ENCODE results near the gene KRT32.
"Not testable (repeated sequence)": the region's sequence is repeated elsewhere in the genome, so short reads cannot be mapped to it uniquely, and the experiment has no call there.

Gene KRT32

DNA sequence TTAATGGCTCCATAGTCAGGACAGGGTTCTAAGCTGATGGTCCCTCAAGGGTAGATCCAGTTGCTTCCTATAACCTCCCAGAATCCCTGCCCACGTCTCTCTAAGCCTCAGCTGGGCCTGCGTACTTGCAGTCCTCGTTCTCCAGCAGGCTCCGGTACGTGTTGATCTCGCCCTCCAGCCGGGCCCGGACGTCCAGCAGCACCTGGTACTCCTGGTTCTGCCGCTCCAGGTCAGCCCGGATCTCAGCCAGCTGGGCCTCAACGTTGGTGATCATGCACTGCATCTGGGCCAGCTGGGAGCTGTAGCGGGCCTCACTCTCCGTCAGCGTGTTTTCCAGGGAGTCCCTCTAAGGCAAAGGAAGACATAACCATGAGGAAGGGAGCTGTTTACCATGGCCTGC is 4.5 kb downstream of the KRT32 start:
- no peak for DNase-seq

DNA sequence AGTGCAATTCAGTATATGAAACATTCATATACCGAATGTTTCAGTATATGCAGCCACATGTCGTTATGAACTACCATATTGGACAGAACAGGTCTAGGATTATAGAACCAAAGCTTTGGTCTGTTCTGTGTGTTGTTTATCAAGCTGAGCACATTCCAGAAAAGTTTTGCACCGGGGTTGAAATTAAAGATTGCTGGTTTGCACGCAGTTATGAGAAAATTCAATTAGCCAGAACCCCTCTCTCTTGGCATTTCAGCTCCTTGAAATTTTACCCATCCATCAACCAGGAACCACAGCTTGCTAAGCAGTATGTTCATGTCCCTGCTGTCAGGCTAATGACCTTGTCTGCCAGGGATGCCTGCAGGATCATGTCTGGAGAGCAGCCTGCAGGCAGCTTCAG is 9.5 kb downstream of the KRT32 start:
- DNase-seq, result no peak

DNA sequence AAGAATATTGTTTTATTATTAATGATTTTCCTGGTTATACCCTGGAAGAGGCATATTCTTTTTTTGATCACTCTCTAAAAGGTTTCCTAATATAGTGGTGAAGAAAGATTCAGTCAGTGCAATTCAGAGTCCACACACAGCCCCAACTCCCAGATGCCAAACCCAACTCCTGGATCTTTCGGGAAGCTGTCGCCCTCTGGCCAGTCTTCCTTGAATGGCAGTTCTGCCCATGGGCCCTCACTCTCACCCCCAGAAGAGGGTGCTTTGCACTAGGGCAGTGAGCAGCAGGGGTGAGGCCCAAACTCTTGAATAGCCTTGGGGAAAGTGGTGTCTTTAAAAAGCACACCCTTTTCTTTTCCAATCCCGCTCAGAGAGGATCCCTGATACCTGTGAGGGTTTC is 11.0 kb downstream of the KRT32 start:
- DNase-seq, result no peak

- no peak for DNase-seq
Observed at GRCh38 chr17:41455236-41455635, 11.9 kb downstream of the KRT32 start.

GRCh38 chr17:41453066-41453465 is 14.1 kb downstream of the KRT32 start:
- DNase-seq, result no peak

GRCh38 chr17:41452281-41452680 is 14.9 kb downstream of the KRT32 start:
- DNase-seq, result no peak

DNA sequence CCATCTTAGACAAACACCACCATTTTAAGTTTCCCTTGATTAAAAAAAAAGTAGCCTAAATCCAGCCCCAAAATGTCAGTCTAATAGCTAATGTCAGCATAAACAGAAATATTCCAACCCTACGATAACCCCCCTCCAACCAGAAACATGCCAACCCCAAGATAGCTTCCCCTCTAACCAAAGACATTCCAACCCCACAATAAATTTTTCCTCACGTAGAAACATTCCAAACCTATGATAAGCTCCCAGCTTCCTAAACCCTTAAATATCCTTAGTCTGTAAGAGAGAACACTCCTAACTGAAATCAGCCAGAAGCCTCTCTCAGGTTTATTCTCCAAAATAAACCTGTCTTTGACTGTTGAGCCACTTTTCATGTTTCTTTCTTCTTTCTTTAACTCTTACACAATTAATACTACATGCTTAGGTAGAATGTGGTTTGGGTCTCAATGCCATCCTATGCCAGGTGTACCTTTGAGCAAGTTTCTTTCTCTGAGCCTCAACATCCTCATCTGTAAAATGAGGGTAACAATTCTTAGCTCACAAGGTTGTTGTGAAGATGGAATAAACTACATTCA is 15.9 kb downstream of the KRT32 start:
- DNase-seq, result no peak

DNA sequence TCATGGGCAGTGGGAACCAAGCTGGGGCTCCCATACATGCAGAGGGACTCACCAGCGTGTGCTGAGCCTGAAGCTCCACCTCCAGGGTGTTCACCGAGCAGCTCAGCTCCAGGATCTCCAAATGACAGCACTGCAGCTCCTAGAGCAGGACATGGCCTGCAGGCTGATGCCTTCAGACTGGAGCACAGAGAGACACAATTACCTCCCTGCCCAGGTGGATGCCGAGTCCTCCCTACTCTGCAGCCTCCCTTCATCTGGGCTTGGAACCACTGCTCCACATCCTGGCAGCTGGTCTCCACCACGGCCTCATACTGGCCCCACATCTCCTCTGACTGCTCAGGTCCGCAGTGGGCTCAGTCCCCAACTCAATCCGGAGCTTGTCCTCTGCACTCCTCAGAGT is 18.2 kb downstream of the KRT32 start:
- DNase-seq, result no peak

GRCh38 chr17:41448506-41448905 is 18.7 kb downstream of the KRT32 start:
- no peak for DNase-seq

DNA sequence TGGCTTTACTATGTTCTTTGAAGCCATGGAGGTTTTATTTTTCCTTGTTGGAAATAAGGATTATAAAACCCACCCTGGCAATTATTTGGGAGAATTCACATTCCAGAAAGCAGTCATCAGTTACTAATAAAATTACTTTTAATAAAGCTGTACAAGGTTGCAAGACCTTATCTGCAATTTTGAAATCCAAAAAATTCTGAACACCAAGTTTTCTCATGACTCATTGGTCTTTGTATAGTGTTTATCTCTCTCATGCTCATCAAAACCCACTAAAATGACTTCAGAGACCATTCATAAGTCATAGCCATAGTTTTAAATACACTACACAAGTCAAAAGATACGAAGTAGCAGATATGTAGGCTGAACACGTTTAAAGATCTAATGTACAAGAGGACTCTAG is 20.4 kb downstream of the KRT32 start:
- no peak for DNase-seq

DNA sequence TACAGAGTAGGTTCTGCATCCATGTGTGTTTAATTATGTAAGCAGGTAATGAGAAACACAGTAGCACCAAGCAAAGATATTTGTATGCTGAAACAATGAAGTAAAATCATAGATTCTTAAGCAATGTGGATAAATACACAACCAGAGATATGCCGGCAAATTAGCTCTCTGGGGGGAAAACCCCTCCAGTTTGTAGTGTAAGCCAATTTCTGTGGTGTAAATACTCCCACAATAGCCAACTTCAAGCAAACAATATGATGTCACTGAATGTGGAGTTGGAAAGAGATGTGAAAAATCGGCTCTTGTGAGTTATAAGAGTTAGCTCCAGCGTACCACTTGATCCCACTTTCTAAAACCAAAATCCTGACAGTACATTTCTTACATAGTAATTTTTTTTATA is 22.5 kb downstream of the KRT32 start:
- DNase-seq, result no peak

- DNase-seq, result no peak
Observed at GRCh38 chr17:41444186-41444585, 23.0 kb downstream of the KRT32 start.

GRCh38 chr17:41442739-41443138 is 24.4 kb downstream of the KRT32 start:
- DNase-seq, result no peak

DNA sequence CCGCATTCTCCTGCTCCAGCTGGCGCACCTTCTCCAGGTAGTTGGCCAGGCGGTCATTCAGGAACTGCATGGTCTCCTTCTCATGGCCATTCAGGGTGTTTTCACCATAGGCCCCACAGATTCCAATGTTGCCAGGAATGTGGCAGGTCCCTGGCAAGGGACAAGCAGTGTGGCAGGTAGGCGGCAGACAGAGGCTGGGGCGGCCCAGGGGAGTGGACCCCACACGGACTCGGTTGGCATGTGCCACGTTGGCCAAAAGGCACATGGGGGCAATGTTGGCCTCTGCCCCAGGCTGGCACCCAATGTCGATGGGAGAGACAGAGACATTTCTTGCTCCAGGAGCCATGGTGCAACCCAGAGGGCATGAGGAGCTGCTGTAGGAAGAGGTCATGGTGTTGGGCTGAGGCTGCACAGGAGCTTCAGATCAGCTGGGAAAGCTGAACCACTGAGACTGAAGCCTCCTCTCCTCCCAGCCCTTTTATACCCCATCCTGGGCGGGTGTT is 26.6 kb downstream of the KRT32 start, which contains the start of gene KRT38:
TSS of gene KRT38 (minus strand) at position 453 of the 503 bp plus-strand sequence. CDS start at position 391, 62 bp downstream.
- no peak for DNase-seq

GRCh38 chr17:41439375-41439774 is 27.8 kb downstream of the KRT32 start:
- no peak for DNase-seq

- no peak for DNase-seq
Observed at GRCh38 chr17:41437769-41438168, 29.4 kb downstream of the KRT32 start.

GRCh38 chr17:41437254-41437653 is 29.9 kb downstream of the KRT32 start:
- no peak for DNase-seq

- DNase-seq, result no peak
Observed at GRCh38 chr17:41434415-41434814, 32.8 kb downstream of the KRT32 start.

- no peak for DNase-seq
Observed at GRCh38 chr17:41434005-41434404, 33.2 kb downstream of the KRT32 start.

GRCh38 chr17:41433586-41433985 is 33.6 kb downstream of the KRT32 start:
- DNase-seq, result no peak

GRCh38 chr17:41430376-41430775 is 36.8 kb downstream of the KRT32 start:
- not testable (repeated sequence) for DNase-seq

- no peak for DNase-seq
Observed at GRCh38 chr17:41429667-41430066, 37.5 kb downstream of the KRT32 start.

- no peak for DNase-seq
Observed at GRCh38 chr17:41428591-41429291, 38.4 kb downstream of the KRT32 start.

GRCh38 chr17:41424111-41424635 is 43.0 kb downstream of the KRT32 start, which contains the start of gene KRT37:
TSS of gene KRT37 (minus strand) at chr17:41424585. CDS start at chr17:41424523, 62 bp downstream.
- DNase-seq, result no peak
